CD1c-positive myeloid dendritic cell (primary cell): ENCODE results near the gene TTLL10.

Experiments
- DNase-seq: peaks from one replicate; pipeline ENCODE4 v3.0.0-alpha.2; 2016; ENCODE audit errors: extremely low spot score

The TTLL10 gene

GRCh38 chr1:1236176-1236763 lies 62.6 kb downstream of the TTLL10 start:
- DNase-seq: no peak

DNA sequence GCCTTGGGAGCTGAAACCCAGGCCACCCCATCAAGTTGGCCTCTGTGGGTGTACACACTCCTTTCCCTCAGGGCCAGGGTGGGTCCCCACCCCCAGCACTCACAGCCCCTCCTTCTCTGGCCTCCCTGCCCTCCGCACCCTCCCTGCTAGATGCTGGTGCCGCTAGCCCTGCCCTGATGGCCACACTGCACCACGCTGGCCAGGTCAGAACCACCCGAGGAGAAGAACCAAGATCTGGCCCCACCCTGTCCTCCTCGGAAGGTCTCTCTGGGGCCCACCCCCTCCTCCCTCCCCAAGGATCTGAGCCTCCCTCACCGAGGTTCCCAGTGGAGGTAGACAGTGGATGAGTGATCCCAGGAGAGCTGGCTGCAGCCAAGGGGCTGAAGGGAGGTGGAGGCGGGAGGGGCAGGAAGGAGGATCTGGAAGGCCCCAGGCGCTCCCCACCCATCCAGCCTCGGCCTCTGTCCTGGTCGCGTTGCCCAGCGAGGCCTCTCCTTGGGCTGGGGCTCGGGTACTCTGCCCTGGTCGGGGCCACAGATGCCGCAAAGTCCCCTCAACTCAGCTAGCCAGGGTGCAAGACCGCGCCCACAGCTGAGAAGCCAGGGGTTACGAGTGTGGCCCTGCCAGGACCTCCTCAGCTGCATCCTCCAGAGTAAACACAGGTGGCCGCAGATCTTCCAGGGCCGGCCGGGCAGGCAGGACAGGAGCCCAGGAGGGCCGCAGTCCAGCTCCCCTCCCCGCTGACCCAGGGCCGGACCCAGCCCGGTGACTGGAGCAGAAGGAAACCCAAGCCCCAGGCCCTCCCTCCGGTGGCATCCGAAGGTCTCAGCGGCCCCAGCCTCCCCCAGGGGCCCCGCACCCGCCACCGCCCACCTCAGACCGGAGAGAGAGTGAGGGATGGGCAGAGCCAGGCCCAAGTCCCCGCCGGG lies 63.5 kb downstream of the TTLL10 start:
- DNase-seq: no peak

DNA sequence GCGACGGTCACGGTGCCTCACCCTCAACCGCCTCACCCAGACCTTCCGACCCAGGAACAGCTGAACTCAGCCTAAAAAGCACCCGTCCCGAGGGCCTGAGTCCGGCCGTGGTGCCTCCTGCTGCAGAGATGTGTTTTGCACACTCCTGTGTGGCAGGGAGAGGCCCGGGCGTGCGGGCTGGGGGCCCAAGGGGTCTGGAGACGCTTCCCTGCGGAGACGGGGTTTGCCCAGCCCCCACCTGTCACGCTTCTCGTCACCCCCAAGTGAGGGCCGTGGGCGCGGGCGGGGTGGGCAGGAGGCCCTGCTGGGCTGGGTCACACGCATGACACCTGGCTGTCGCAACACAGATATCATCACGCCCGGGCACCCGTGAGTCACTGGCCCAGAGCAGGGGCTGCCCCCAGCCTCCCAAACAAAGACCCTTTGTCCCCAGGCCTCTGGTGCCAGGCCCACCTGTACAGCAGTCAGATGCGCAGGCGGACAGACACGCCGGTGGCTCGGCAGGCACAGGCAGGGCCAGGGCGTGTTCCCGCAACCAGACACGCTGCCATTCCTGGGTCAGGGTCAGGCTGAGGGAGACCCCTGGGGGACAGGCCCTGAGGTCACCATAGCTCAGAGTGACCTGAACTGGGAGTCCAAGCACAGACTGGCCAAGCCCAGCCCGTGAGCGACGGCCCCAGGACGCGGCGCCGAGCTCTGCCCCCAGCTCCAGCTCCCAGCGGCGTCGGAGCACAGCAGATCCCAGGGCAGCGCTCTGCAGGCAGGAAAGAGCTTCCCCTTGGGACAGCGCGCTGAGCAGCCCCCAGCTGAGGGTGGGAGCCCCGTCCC lies 64.4 kb downstream of the TTLL10 start:
- no peak for DNase-seq

GRCh38 chr1:1238702-1239178 lies 65.1 kb downstream of the TTLL10 start:
- no peak for DNase-seq

GRCh38 chr1:1239227-1239613 lies 65.5 kb downstream of the TTLL10 start:
- DNase-seq: no peak

GRCh38 chr1:1239614-1240347 lies 66.1 kb downstream of the TTLL10 start:
- DNase-seq: no peak

DNA sequence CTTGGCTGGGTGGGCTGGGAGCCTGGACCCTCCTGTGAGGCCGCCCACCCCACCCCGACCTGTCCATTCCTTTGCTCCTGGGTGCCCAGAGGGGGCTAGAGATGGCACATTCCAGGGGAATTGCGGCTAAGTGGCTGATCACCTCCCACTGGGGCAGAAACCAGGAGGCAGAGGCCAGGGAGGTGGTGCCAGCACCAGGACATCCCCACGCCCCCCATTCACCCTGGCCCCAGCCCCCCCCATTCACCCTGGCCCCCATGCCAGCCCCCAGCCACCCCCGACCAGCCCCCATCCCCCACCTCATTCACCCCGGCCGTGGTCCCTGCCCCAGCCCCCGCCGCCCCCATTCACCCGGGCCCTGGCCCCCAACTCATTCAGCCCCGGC lies 66.7 kb downstream of the TTLL10 start:
- no peak for DNase-seq

DNA sequence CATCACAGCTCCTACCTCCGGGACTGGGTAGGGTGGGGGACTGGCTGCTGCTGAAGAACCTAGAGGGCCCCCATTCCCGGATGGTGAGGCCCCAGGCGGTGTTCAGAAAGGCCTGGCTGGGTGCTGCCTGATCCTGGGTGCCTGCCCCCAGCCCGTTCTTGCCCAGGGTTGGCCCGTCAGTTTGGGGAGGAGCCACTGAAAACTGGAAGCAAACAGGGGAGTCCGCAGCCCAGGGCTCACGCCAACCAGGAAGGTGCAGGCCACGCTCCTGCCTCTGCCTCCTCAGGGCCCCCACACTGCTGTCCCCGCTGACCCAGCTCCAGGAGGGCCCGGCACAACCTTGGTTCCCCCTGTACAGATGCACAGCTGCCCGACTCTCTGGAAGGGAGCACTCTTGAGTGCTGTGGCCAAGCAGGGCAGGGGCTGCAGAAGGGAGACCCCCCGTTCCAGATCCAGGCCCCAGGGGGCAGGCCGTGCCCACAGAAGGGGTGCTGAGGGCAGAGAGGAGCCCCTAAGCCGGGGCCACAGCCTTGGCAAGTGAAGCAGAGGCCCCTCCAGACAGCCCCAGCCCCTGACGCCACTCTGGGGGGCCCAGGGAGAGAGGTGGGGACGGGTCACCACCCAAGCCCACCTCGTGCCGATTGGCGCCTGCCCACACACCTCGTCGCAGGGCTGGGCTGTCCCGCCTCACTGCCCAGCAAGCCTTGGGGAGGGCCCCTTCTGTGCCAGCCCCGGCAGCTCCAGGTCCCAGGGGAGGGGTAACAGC lies 67.3 kb downstream of the TTLL10 start:
- no peak for DNase-seq

GRCh38 chr1:1241588-1242219 lies 68.0 kb downstream of the TTLL10 start:
- no peak for DNase-seq

GRCh38 chr1:1242461-1243265 lies 69.0 kb downstream of the TTLL10 start:
- DNase-seq: no peak

DNA sequence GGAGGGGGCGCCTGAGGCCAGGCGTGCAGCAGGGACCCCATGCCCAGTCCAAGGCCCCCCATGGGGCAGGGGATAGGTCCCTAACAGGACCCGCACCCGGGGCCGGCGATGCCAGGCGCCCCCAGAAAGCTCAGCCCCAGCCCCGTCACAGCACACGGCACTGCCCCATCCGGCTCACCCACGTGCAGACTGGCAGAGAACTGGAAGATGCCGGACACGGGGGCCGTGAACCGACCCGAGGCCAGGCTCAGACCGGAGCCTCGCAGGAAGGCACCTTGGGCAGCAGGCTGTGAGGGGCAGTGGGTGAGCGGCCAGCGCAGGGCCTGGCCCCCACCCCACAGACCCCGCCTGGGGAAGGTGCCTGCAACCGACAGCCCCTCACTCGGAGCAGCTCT lies 69.6 kb downstream of the TTLL10 start:
- no peak for DNase-seq

- no peak for DNase-seq
Measured at GRCh38 chr1:1243807-1244191, 70.1 kb downstream of the TTLL10 start.

DNA sequence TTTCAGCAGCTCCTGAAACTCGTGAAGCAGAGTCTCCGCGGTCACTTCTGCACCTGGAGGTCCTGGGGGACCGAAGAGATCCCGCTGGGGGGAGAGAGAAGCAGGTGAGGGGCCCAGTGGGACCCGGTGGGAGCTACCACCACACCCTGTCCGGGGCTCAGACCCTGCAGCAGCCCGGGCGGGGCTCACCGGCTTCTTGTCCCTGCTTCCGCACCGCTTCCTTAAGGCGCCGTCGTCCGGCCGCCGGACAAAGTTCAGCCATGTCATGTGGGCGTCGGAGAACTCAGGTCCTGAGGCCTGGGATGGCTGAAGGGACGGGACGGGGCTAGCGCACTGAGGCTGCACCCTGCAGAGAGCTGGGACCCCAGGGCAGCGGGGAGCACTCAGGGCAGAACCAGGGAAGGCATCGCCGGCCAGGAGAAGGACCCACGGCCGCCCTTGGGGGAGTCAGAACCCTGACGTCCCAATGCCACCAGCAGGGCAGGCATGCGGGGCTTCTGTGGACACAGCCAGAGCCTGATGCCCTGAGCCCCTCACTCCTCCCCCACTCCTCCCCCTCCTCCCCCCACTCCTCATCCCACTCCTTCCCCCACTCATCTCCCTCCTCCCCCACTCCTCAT lies 70.6 kb downstream of the TTLL10 start:
- DNase-seq: no peak

DNA sequence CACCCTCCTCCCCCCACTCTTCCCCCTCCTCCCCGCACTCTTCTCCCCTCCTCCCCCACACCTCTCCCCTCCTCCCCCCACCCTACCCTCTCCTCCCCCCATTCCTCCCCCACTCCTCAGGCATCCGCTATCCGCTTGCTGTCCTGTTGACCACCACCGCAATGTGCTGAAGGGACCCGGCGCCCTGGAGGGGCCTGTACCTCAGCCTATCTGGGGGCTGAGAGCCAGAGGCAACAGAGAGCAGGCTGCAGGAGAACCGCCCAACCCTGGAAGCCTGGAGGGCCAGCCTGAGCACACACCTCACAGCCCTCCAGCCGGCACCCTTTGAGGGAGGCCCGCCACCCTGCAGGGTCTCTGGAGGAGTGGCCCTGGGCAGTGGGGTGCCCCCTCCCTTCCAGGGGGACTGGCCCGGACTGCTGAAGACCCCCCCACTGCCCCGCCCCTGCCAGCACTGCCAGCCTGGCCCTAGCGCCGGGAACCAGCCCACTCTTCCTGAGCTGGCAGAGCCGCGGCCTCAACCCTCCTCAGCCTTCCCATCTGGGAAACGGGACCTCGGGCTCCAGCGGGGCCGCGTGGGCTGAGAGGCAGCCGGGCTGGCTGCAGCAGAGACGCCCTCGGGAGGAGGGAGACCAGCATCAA lies 71.6 kb downstream of the TTLL10 start:
- DNase-seq: no peak

GRCh38 chr1:1245817-1246576 lies 72.3 kb downstream of the TTLL10 start:
- no peak for DNase-seq

GRCh38 chr1:1246577-1247340 lies 73.1 kb downstream of the TTLL10 start, which contains the start of gene C1QTNF12:
C1QTNF12 (minus strand) TSS chr1:1246722; CDS start chr1:1246690, 32 bp downstream.
- DNase-seq: no peak

DNA sequence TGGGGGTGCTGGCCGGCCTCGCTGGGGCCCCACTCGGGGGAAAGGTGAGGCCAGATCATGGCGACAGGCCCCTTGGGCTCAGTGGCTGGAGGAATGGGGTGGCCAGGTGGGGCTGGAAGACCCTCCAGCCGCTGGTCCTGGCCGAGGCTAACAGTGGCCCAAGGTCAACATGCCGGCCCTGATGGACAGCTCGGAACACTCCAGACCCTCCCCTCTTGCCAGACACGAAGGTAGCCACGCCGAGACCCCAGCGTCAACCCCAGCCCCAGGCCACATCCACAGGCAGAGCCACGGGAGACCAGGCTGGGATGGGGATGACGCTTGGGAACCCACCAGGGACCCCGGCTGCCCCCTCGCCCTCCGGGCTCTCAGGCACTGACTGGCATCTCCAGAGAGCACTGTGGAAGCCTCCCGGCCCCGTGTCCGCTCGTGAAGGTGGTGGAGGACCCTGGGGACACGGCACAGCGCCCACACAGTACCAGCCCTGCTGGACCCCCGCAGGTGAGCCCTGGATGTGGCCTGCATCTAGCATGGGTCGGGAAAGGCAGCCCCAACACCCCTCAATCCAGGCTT lies 73.7 kb downstream of the TTLL10 start:
- DNase-seq: no peak
